ENCODE results near the gene GLIS1. TPM values are rescaled to one million over a fixed set of nuclear protein-coding genes. Genes with fewer than 3 reads are reported as not detected.

GLIS1 gene
- total RNA-seq, 1 experiment from 2014 or later: not detected

GRCh38 chr1:53677486-53677885 lies 61.5 kb downstream of the GLIS1 start:
- Histone ChIP-seq H3F3A (ENCODE audit: insufficient read depth, low read depth) (no peaks in the 10 kb centered on the region), H2AFZ (no peak overlapping the region), H4K20me1 (ENCODE audit: insufficient read depth) (no peaks in the 10 kb centered on the region), H3K9me2 (ENCODE audit: insufficient read depth) (no peaks in the 10 kb centered on the region), H3K27ac (no peak overlapping the region), H3K4me2 (no peak overlapping the region), H3K4me3 (no peak overlapping the region), H3K9me3 (ENCODE audit: insufficient read depth, low read depth) (no peaks in the 10 kb centered on the region), H3K36me3 (ENCODE audit: low read depth) (no peaks in the 10 kb centered on the region), H3K79me2 (ENCODE audit: low read depth) (no peaks in the 10 kb centered on the region), H3K27me3 (ENCODE audit: insufficient read depth, low read depth) (peaks cover 45% of the 10 kb centered on the region), H3K4me1 (replicated peaks; ENCODE audit: insufficient read depth) (no peaks in the 10 kb centered on the region)
- no peak for DNase-seq
- POLR2A ChIA-PET (ENCODE audit: unreplicated experiment): no interaction called here
- CTCF ChIA-PET: no interaction called here
- intact Hi-C loops (cut with micrococcal nuclease; ENCODE audit: unreplicated experiment): no loop called here
- TF ChIP-seq CTCF (conservative IDR thresholded peaks at IDR 0.05): no peak
- no peak for TF ChIP-seq EZH2 (IDR thresholded peaks at IDR 0.05; ENCODE audit: low read depth)
- no TSS peak for BruUV-seq (replicated peaks)

- BruUV-seq (replicated peaks): no TSS peak
- no peak overlapping the region for H3K4me3 ChIP-seq
- TF ChIP-seq CTCF (conservative IDR thresholded peaks at IDR 0.05): no peak
- TF ChIP-seq EZH2 (IDR thresholded peaks at IDR 0.05; ENCODE audit: low read depth): no peak
- no peaks in the 10 kb centered on the region for H3K36me3 ChIP-seq (ENCODE audit: low read depth)
- H3K9me3 ChIP-seq (ENCODE audit: insufficient read depth, low read depth): no peaks in the 10 kb centered on the region
- POLR2A ChIA-PET (ENCODE audit: unreplicated experiment): no interaction called here
- CTCF ChIA-PET: no interaction called here
- no peak overlapping the region for H3K4me2 ChIP-seq
- no peaks in the 10 kb centered on the region for H4K20me1 ChIP-seq (ENCODE audit: insufficient read depth)
- H3K79me2 ChIP-seq (ENCODE audit: low read depth): no peaks in the 10 kb centered on the region
- no peaks in the 10 kb centered on the region for H3K4me1 ChIP-seq (replicated peaks; ENCODE audit: insufficient read depth)
- H3K27ac ChIP-seq: no peak overlapping the region
- H3K27me3 ChIP-seq (ENCODE audit: insufficient read depth, low read depth): peaks cover 15% of the 10 kb centered on the region; the same call in 1 of the 2 replicates
- intact Hi-C loops (cut with micrococcal nuclease; ENCODE audit: unreplicated experiment): no loop called here
- H3K9me2 ChIP-seq (ENCODE audit: insufficient read depth): no peaks in the 10 kb centered on the region
- H2AFZ ChIP-seq: no peak overlapping the region
- no peaks in the 10 kb centered on the region for H3F3A ChIP-seq (ENCODE audit: insufficient read depth, low read depth)
- DNase-seq: no peak
Observed at GRCh38 chr1:53672785-53673184, 66.2 kb downstream of the GLIS1 start.

- no peaks in the 10 kb centered on the region for H3K9me2 ChIP-seq (ENCODE audit: insufficient read depth)
- intact Hi-C loops (cut with micrococcal nuclease; ENCODE audit: unreplicated experiment): no loop called here
- no peaks in the 10 kb centered on the region for H3K79me2 ChIP-seq (ENCODE audit: low read depth)
Observed at GRCh38 chr1:53672243-53672642, 66.7 kb downstream of the GLIS1 start.

More at GRCh38 chr1:53672243-53672642, 66.7 kb downstream of the GLIS1 start:
- Histone ChIP-seq H3K4me3 (no peak overlapping the region), H3K9me3 (ENCODE audit: insufficient read depth, low read depth) (no peaks in the 10 kb centered on the region), H3F3A (ENCODE audit: insufficient read depth, low read depth) (no peaks in the 10 kb centered on the region), H4K20me1 (ENCODE audit: insufficient read depth) (no peaks in the 10 kb centered on the region), H3K4me1 (replicated peaks; ENCODE audit: insufficient read depth) (no peaks in the 10 kb centered on the region), H3K4me2 (no peak overlapping the region), H3K36me3 (ENCODE audit: low read depth) (no peaks in the 10 kb centered on the region), H3K27ac (no peak overlapping the region), H2AFZ (no peak overlapping the region), H3K27me3 (ENCODE audit: insufficient read depth, low read depth) (peaks cover 15% of the 10 kb centered on the region; the same call in 1 of the 2 replicates)
- POLR2A ChIA-PET (ENCODE audit: unreplicated experiment): no interaction called here
- BruUV-seq (replicated peaks): no TSS peak
- CTCF ChIA-PET: interaction anchor here (0.6 kb wide), 1 partner anchor 302 kb away, joined by 3 read pairs; no protein-coding TSS in a partner anchor
- TF ChIP-seq EZH2 (IDR thresholded peaks at IDR 0.05; ENCODE audit: low read depth): no peak
- no peak for TF ChIP-seq CTCF (conservative IDR thresholded peaks at IDR 0.05)
- DNase-seq: no peak

Data from PC-9 (cell line).